DMS153 (cell line): Measurements from ENCODE around the gene RBL2.
"Not testable (repeated sequence)": the region's sequence is repeated elsewhere in the genome, so short reads cannot be mapped to it uniquely, and the experiment has no call there.

Source experiments
- DNase-seq: peaks from one replicate; lab custom pipeline; 2025; lab: John Stamatoyannopoulos, UW

RBL2 gene

GRCh38 chr16:53507464-53508179, 73.4 kb downstream of the RBL2 start:
- DNase-seq: no peak

GRCh38 chr16:53509906-53510703, 75.8 kb downstream of the RBL2 start:
- DNase-seq: peak; percentile 2

DNA sequence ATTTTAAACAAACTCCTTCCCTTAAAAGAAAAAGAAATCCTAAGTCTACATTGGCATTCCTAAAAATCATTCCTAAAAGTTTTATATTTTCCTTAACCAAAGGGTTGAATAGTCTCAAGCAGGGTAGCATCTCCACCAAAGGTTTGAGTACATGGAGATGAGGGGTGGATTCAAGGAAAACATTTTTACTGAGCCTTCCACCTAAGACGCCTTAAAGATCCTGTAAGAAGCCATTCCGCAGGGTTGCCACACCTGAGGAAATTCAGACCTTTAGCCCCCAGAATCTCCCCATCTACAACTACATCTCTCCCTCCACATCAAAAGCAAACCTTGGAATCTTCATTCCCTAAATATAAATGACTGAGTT, 76.4 kb downstream of the RBL2 start:
- no peak for DNase-seq

DNA sequence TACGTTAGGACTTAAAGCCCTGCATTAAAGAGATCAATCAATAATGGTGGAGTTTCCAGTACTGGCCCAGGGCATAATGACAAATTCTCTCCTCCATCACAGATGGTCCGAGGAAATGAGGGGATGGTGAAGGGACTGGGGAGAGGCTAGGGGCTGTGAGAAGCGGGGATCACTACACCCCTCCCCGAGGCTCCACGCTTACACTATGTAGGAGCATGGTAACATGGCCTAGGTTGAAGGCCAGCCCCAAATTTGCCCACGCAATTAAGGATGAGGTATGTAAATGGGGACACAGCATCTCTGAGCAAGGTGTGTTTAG, 76.8 kb downstream of the RBL2 start:
- DNase-seq: no peak

DNA sequence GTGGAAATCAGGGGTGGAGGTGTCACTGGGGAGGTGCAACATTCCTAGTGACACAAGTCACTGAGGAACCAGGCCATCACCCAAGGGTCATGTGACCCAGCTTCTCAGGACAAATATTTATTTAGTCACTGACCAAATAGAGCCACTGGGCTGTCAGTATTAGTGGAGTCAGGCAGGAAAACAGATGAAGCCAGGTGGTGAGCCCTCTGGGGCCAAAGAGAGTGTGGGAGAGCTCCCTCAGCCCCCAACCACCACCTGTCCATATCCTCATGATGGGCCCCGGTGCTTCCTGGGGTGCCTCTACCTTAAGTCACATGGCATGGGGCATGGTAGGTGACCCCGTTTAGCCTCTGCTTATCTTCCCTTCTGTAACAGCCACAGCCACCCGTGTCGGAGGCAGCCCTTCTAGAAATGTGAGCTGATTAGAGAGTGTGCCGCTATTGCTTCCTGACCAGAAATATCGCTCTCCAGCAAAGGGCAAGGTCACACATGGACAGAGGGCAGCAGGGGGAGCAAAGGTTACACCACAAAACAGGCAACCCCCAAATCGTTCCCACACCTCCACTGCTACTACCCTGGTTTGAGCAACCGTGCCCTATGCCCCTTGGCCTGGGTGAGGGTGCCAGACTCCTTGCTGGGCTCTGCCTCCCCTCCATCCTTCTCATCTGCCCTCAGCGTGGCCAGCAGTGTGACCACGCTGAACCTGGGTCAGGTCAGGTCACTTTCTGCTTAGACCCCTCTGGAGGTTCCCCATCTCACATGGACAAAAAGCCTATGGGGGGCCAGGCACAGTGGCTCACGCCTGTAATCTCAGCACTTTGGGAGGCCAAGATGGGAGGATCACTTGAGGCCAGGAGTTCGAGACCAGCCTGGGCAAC, 77.4 kb downstream of the RBL2 start:
- DNase-seq: peak; percentile 61

- not testable (repeated sequence) for DNase-seq
Observed at GRCh38 chr16:53512795-53513194, 78.5 kb downstream of the RBL2 start.

- DNase-seq: no peak
Observed at GRCh38 chr16:53515259-53515658, 81.0 kb downstream of the RBL2 start.

DNA sequence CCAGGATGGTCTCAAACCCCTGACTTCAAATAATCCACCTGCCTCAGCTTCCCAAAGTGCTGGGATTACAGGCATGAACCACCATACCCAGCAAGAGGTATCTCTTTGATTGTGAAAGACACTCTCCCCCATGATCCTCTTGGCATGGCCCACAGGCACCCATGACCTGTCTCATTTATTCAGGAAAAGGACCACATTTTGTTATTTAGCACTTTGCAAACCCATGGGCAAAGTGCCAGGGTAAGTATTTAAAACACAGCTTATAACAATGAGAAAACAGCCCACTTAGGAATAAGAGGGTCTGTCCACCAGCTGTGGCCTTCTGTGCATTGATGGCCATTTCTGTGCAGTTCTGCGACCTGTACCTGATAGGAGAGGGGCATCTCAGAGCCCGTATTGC, 81.5 kb downstream of the RBL2 start:
- DNase-seq: no peak

DNA sequence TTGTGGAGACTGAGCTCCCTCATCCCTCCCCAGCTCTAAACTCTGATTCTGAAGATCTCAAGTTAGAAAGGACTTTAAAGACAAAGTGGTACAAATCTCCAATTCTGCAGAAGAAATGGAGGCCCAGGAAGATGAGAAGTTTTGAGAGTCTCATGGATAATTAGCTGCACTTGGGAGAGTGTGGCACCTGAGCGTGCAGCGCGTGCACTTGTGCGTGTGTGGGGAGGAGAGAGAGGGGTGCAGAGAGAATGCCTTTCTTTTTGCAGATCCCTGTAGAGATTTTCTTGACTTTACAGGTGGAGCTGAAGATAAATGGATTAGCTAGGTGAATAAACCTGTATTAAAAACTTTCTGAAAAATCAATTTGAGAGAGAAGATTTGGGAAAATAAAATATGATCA, 83.6 kb downstream of the RBL2 start:
- no peak for DNase-seq

DNA sequence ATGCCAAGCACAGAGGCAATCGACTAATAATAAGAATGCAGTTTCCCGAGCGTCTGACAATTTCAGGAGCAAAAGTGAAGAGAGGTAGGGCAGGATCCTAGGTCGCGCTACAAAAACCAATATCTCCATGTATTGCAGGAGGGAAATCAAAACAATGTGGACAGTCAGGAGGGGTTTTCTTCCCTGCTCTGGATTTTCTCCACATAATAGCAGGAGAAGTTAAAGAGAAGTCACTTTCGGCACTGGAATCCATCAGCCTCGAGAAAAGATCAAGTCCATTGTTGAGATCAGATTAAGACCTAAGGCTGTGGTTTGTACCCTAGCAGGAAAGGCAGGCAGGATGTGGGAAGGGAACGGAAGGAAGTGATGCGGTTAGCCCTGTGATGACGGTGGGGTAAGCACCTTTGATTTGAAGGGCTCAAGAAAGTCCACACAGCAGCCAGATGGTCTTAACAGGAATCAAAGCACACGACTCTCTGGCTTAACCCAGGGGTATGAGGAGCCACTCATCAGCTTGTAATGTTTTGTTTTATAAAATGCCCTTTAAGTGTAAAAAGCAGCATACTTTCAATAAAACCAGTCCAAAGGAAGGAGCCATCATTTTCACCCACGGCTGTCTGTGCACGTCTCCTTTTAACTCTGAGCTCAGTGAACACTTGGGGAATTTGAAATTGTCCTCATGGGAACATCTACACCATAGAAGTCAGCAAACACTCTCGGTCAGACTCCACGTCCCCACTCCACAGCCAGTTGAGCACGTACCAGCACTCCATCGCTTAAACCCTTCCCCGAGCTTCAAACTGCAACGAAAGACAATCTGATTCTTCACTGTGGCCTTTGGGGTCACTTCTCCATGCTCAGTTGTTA, 84.5 kb downstream of the RBL2 start:
- no peak for DNase-seq

- DNase-seq: no peak
Observed at GRCh38 chr16:53519417-53520091, 85.3 kb downstream of the RBL2 start.

DNA sequence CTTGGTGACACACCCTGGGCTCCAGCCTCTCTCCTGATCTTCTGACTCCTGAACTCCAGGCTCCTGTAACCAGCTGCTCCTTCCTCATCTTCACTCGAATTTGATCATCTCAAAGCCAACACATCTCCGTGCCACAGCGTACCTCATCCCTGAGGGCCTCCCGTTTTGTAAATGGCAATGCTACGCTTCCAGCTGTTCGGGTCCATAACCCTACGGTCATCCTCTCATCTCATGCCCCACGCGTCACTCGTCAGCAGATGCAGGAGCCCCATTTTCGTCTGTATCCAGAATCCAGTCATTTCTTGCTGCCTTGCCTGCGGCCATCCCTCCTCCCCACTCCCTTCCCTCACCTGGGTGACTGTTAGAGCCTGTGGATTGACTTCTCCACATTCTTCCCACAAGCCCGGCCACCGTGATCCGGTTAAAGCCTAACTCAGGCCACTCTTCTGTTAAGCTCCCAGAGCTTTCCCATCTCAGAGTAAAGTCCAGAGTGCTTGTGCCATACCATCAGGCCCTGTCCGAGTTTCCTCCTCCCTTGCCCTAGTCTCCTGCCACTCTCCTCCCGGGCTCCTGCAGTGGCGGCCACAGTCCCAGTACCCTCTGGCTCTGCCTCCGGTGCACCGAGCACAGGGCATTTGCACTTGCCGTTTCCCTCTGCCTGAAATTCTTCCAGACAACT, 89.0 kb downstream of the RBL2 start:
- no peak for DNase-seq

GRCh38 chr16:53523971-53524548, 89.8 kb downstream of the RBL2 start:
- DNase-seq: no peak

DNA sequence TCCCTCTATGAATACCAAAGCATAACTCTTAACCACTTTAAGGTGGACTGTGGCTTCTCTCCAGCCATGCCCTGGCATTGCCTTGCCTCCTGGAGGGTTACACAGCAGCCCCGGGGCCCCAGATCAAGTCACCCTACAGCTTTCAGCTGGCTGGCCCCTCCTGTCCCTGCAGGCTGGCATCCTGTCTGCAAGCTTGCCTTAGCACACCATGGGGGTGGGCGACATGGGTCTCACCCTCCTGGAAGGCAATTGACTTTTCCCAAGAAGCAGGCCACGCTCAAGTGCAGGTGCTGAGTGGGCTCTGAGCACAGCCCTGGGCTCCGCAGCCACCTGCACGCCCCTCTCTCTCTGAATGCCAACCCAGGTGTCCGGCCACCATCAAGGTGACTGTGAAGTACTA, 94.5 kb downstream of the RBL2 start:
- DNase-seq: no peak

- peak; percentile 11 for DNase-seq
Observed at GRCh38 chr16:53529513-53529912, 95.2 kb downstream of the RBL2 start.

DNA sequence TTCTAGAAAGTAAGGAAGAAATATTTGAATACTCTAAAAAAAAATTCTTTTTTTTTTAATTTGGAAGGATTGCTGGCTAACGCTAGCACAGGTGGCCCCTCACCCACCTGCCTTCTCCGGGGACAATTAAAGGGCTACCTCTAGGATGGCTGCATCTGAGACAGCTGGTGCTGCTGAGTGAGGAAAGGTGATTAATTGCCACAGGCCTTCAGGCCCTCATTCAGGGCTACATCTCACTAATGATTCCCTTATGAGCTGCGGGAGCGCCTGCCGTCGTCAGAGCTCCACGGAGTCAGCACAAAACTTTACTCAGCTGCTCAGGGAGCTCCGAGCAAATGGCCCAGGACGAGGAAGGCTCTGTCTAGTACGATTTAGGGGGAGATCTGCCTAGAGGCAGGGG, 95.8 kb downstream of the RBL2 start:
- DNase-seq: peak; percentile 0

GRCh38 chr16:53530741-53531140, 96.5 kb downstream of the RBL2 start:
- no peak for DNase-seq

- DNase-seq: no peak
Observed at GRCh38 chr16:53534206-53534605, 99.9 kb downstream of the RBL2 start.

GRCh38 chr16:53537626-53538025, 103.4 kb downstream of the RBL2 start:
- no peak for DNase-seq

DNA sequence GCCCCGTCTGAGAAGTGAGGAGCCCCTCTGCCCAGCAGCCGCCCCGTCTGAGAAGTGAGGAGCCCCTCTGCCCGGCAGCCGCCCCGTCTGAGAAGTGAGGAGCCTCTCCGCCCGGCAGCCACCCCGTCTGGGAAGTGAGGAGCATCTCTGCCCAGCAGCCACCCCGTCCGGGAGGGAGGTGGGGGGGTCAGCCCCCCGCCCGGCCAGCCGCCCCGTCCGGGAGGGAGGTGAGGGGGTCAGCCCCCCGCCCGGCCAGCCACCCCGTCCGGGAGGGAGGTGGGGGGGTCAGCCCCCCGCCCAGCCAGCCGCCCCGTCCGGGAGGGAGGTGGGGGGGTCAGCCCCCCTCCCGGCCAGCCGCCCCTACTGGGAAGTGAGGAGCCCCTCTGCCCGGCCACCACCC, 105.1 kb downstream of the RBL2 start:
- DNase-seq: not testable (repeated sequence)
